HepG2 (cell line): ENCODE results near the gene TRANK1. TPM values are rescaled to one million over a fixed set of nuclear protein-coding genes. Genes with fewer than 3 reads are reported as not detected.

ENCODE experiments used
- BATF2 ChIP-seq: sonication (generic); formaldehyde crosslinking; IDR thresholded peaks from 2 replicates; pipeline ENCODE4 v1.8.0; 2022; ENCODE audit warnings: mild to moderate bottlenecking, missing genetic modification reagents, moderate library complexity
- BHLHE40 ChIP-seq: IDR thresholded peaks from 2 replicates; pipeline ENCODE4 v1.6.1; 2011; ENCODE audit warnings: low read length, improper control_type of control experiment
- E2F5 ChIP-seq: sonication (generic); formaldehyde crosslinking; conservative IDR thresholded peaks from 2 replicates; pipeline ENCODE4 v1.4.0; 2020; ENCODE audit warnings: missing genetic modification reagents
- ERF ChIP-seq: IDR thresholded peaks from 2 replicates; pipeline ENCODE4 v1.6.1; 2018; ENCODE audit warnings: missing biosample characterization, missing genetic modification reagents
- FOXA3 ChIP-seq: IDR thresholded peaks from 2 replicates; pipeline ENCODE4 v1.6.1; 2016; ENCODE audit warnings: missing genetic modification reagents, missing compliant biosample characterization
- FOXK1 ChIP-seq: sonication (generic); formaldehyde crosslinking; IDR thresholded peaks from 2 replicates; pipeline ENCODE4 v1.4.0; 2020; ENCODE audit warnings: low read depth, missing genetic modification reagents, borderline replicate concordance
- FOXO4 ChIP-seq: sonication (generic); formaldehyde crosslinking; conservative IDR thresholded peaks from 2 replicates; pipeline ENCODE4 v1.8.1; 2023; ENCODE audit warnings: missing genetic modification reagents
- KIAA2018 ChIP-seq: sonication (generic); formaldehyde crosslinking; IDR thresholded peaks from 2 replicates; pipeline ENCODE4 v1.5.0; 2020; ENCODE audit warnings: mild to moderate bottlenecking, missing genetic modification reagents, borderline replicate concordance
- PAX8 ChIP-seq: sonication (generic); formaldehyde crosslinking; IDR thresholded peaks from 2 replicates; pipeline ENCODE4 v1.8.0; 2022; ENCODE audit warnings: mild to moderate bottlenecking, missing genetic modification reagents, borderline replicate concordance
- PHF5A ChIP-seq: IDR thresholded peaks from one replicate; pipeline ENCODE4 v1.6.1; 2018; ENCODE audit warnings: low read depth, missing genetic modification reagents; ENCODE audit not compliant: unreplicated experiment
- PHF8 ChIP-seq: sonication (generic); formaldehyde crosslinking; IDR thresholded peaks from 2 replicates; pipeline ENCODE4 v1.5.0; 2020; ENCODE audit warnings: missing genetic modification reagents
- RELA ChIP-seq: sonication (generic); formaldehyde crosslinking; IDR thresholded peaks from 2 replicates; pipeline ENCODE4 v1.4.0; 2020; ENCODE audit warnings: missing genetic modification reagents
- SMYD3 ChIP-seq: sonication (generic); formaldehyde crosslinking; IDR thresholded peaks from 2 replicates; pipeline ENCODE4 v1.8.1; 2023; ENCODE audit warnings: mild to moderate bottlenecking, missing genetic modification reagents
- THAP7 ChIP-seq: sonication (generic); formaldehyde crosslinking; IDR thresholded peaks from 2 replicates; pipeline ENCODE4 v1.8.1; 2023; ENCODE audit warnings: mild to moderate bottlenecking, missing genetic modification reagents
- ZMAT3 ChIP-seq: sonication (generic); formaldehyde crosslinking; conservative IDR thresholded peaks from 2 replicates; pipeline ENCODE4 v1.7.0; 2021; ENCODE audit warnings: missing genetic modification reagents
- ZNF124 ChIP-seq: sonication (generic); formaldehyde crosslinking; IDR thresholded peaks from 2 replicates; pipeline ENCODE4 v1.4.0; 2020; ENCODE audit warnings: missing genetic modification reagents
- ZNF207 ChIP-seq: fragments of 450-650 bp; IDR thresholded peaks from 2 replicates; pipeline ENCODE4 v1.6.1; 2016; ENCODE audit warnings: antibody characterized with exemption, borderline replicate concordance
- ZNF3 ChIP-seq: IDR thresholded peaks from 2 replicates; pipeline ENCODE4 v1.7.0; 2017; ENCODE audit warnings: inconsistent platforms
- ZNF781 ChIP-seq: sonication (generic); formaldehyde crosslinking; IDR thresholded peaks from 2 replicates; pipeline ENCODE4 v1.5.1; 2020; ENCODE audit warnings: borderline replicate concordance, mild to moderate bottlenecking, missing genetic modification reagents; ENCODE audit errors: not compliant biosample characterization
- polyA plus RNA-seq, 8 experiments: library from polyadenylated mRNA; depleted of rRNA in 3 of 8; stranded (reverse) in 7 of 8; unstranded in 1 of 8; fragments of >200 nt; fragmentation: Illumina TruSeq in 4 of 8; extraction: Trizol in 4 of 8; gene quantifications; 2 replicates each; pipeline versions ENCODE4 v1.2.1 to v1.2.3, GENCODE V29; 2011 to 2016; ENCODE audit warnings: low read depth in 4 of 8, missing spikeins in 1 of 8, mixed read lengths in 1 of 8; ENCODE audit not compliant: insufficient read depth in 1 of 8
- total RNA-seq, 5 experiments: library from RNA; depleted of rRNA; stranded (reverse); fragments of >200 nt; fragmentation: Illumina TruSeq; extraction: Trizol; gene quantifications; 2 replicates each; pipeline ENCODE4 v1.2.3, GENCODE V29; 2016; ENCODE audit warnings: low read depth in 1 of 5

Gene TRANK1
- total and polyA plus RNA-seq, 2 of the 13 experiments (the other 11 are each of a cell fraction or from before 2014, with no cell fraction given): 0.13 to 0.32 TPM

- TF ChIP-seq E2F5 (CRISPR knock-in tag) (no peak), THAP7 (no peak), ZNF124 (no peak), ZNF3 (CRISPR knock-in tag) (no peak), ZMAT3 (no peak), FOXA3 (peak; percentile 63), PAX8 (CRISPR knock-in tag) (no peak), RELA (CRISPR knock-in tag) (no peak), FOXK1 (CRISPR knock-in tag) (peak; percentile 70; the same call in 1 of the 2 replicates), SMYD3 (CRISPR knock-in tag) (no peak), PHF8 (CRISPR knock-in tag) (no peak), KIAA2018 (no peak), BATF2 (CRISPR knock-in tag) (no peak), PHF5A (CRISPR knock-in tag) (no peak), ZNF207 (no peak), BHLHE40 (peak; percentile 92), ZNF781 (CRISPR knock-in tag) (no peak), FOXO4 (no peak), ERF (no peak)
Measured at GRCh38 chr3:36919439-36920160, 25.3 kb downstream of the TRANK1 start (continued).
